Measurements from ENCODE around the gene PUSL1.
A peak's percentile ranks its signal among the peaks of the same experiment; 100 is the strongest.

Gene PUSL1

DNA sequence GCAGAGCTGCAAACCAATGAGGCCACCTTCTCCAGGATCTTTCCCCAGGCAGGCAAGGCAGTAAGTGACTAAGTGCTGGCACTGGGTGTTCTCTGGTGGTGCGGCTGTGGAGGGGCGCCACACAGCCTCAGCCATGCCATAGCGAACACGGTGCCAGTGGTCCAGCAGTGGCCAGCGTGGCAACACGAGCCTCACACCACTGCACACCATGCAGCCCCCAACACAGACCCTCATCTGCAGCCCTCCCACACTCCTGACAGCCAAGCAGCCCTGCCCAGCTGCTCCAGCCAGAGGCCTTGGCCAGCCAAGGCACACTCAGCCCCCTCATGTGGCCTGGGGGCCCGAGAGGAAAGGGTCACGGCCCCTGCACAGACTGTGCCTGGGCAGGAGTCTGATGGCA, 13.1 kb downstream of the PUSL1 start:
- DNase-seq (ENCODE audit: extremely low read depth in 1 of 2, low read depth in 1 of 2): no peak

DNA sequence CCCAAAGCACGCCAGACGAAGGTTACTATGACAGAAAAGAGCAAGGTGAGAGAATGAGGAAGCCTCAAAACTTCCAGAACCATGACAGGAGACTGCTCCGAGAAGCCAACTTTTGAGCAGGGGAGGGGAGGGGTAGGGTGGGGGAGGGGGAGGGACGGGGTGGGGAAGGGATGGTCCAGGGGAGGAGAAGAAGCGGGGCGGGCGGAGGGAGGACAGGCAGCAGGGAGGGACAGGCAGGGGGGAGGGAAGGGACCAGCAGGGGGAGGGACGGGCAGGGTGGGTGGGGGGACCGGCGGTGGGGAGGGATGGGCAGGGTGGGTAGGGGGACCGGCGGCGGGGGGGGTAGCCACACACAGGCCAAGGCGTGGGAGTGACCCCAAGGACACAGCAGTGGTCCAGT, 14.0 kb downstream of the PUSL1 start:
- no peak for DNase-seq (ENCODE audit: extremely low read depth in 1 of 2, low read depth in 1 of 2)

DNA sequence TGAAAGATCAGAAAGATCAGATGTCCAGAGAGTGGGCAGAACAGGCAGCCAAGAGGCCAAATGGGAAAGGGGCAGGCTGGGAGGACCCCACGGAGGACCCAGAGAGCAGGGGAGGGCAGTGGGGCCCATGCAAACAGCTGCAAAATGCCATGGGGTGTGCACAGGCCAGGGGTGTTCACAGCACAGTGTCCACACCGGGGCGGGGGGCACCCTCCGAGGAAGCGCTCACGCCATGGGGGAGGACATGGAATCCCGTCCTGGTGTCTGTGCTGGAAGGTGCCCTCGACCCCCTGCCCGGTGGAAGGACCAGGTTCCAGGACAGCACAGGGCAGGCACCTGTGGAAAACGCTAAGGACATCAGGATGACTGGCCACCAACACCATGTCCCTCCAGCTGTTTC, 14.6 kb downstream of the PUSL1 start:
- DNase-seq (ENCODE audit: extremely low read depth in 1 of 2, low read depth in 1 of 2): no peak

DNA sequence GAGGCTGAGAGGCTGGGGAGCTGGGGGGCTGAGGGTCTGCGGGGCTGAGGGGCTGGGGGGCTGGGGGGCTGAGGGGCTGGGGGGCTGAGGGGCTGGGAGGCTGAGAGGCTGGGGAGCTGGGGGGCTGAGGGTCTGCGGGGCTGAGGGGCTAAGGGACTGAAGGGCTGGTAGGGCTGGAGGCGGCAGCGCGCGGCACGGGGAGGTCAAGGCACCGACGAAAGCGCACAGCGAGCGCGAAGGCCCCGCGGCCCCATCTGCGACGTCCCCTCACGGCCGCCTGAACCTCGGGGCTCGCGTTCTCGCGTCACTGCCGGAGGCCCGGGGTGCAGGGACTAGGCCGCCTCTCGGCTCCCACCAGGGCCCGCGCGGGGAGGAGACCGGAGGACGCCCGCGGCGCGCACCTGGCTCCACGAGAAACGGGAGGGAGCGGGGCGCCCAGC, 15.7 kb downstream of the PUSL1 start:
- no peak for DNase-seq (ENCODE audit: extremely low read depth in 1 of 2, low read depth in 1 of 2)

DNA sequence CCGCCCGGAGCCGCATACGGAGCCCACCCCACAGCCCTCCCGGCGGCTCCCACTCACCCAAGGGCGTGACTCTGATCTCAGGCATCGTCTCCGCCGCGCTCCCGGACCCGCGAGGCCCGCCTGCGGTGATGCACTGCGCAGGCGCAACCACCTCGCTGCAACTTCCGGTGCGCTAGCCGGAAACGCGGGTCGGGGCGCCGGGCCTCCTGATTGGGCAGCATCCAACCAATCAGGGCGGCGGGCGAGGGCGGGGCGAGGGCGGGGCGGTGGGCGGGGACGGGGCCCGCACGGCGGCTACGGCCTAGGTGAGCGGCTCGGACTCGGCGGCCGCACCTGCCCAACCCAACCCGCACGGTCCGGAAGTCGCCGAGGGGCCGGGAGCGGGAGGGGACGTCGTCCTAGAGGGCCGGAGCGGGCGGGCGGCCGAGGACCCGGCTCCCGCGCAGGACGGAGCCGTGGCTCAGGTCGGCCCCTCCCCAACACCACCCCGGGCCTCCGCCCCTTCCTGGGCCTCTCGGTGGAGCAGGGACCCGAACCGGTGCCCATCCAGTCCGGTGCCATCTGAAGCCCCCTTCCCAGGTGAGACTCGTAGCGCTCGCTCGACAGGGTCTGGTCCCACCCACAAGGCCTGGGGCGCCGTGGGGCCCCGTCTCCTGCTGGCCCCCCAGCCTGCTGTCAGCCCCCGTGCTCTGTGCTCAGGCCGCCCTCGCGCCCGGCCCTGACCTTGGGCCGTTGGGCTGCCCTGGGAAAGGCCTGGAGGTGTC, 16.3 kb downstream of the PUSL1 start, which contains the start of the genes CPTP and INTS11:
Gene CPTP (plus strand): TSS at position 279 of the 764 bp plus-strand sequence. CDS start 2,109 bp downstream, outside the sequence.
Gene INTS11 (minus strand): TSS at position 137 of the 764 bp plus-strand sequence. CDS start 52 bp downstream, at position 85.
- DNase-seq (ENCODE audit: extremely low read depth in 1 of 2, low read depth in 1 of 2): peak; percentile 89 to 96

DNA sequence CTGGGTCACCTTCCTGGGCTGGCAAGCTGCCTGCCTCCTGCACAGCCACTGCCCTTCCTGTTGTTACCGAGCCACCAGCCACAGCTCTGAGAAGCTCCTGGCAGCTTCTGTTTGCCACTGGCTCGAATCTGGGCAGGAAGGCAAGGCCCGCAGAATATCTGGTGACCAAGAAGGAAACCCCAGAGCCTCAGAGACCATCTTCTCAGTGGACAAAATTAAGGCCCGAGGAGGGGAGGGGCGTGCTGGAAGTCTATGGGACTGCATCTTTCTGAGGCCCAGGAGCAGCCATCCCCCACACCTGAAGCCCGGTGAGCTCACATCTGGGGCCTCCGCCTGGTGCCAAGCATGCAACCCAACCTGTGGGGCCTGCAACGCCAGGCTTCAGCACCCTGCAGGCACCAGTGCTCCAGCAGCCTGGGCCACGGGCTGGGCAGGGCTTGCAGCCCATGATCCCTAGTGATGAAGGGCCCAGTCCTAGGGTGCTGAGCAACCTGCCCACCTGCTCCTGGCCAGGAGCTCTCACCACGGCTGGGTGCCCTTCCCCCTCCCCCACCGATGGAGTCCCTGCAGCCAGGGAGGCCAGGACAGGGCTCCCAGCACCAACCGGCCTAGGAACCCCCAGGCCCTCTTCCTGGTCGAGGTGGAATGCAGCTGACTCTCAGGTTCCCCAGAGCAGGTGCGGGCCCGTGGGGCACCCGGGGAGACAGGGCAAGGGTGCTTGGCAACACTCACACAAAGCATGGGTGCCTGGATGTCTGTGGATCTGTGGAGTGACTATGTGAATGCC, 17.1 kb downstream of the PUSL1 start:
- no peak for DNase-seq (ENCODE audit: extremely low read depth in 1 of 2, low read depth in 1 of 2)

DNA sequence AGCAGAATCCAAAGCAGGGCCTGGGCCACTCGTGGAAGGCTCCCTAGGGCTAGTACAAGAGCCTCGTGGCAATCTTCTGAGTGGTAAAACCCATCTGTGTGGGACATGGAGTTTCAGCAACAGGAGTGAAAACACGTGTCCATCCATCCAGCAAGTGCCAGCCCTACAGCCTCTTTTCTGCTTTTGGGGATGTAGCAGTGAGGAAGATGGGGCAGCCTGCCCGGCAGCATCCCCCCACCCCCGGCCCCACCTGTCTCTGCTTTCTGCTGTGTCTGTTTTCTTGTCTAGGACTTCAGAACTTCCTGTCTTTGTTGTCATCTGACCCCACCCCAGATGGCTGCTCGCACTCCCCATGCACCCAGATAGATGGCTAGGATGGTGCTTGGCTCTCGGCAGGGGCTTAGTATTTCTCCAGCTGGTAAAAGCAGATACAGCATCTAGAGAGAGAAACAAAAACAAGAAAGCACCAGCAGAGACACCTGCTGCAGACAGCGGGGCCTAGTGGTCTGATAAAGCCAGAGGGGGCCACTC, 17.7 kb downstream of the PUSL1 start:
- no peak for DNase-seq (ENCODE audit: extremely low read depth in 1 of 2, low read depth in 1 of 2)

DNA sequence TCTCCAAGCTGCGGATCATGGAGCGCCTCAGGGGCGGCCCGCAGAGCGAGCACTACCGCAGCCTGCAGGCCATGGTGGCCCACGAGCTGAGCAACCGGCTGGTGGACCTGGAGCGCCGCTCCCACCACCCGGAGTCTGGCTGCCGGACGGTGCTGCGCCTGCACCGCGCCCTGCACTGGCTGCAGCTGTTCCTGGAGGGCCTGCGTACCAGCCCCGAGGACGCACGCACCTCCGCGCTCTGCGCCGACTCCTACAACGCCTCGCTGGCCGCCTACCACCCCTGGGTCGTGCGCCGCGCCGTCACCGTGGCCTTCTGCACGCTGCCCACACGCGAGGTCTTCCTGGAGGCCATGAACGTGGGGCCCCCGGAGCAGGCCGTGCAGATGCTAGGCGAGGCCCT, 18.9 kb downstream of the PUSL1 start:
- DNase-seq (ENCODE audit: extremely low read depth in 1 of 2, low read depth in 1 of 2): no peak

DNA sequence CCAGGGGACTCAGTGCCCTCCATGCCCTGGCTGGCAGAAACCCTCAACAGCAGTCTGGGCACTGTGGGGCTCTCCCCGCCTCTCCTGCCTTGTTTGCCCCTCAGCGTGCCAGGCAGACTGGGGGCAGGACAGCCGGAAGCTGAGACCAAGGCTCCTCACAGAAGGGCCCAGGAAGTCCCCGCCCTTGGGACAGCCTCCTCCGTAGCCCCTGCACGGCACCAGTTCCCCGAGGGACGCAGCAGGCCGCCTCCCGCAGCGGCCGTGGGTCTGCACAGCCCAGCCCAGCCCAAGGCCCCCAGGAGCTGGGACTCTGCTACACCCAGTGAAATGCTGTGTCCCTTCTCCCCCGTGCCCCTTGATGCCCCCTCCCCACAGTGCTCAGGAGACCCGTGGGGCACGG, 19.9 kb downstream of the PUSL1 start:
- no peak for DNase-seq (ENCODE audit: extremely low read depth in 1 of 2, low read depth in 1 of 2)

DNA sequence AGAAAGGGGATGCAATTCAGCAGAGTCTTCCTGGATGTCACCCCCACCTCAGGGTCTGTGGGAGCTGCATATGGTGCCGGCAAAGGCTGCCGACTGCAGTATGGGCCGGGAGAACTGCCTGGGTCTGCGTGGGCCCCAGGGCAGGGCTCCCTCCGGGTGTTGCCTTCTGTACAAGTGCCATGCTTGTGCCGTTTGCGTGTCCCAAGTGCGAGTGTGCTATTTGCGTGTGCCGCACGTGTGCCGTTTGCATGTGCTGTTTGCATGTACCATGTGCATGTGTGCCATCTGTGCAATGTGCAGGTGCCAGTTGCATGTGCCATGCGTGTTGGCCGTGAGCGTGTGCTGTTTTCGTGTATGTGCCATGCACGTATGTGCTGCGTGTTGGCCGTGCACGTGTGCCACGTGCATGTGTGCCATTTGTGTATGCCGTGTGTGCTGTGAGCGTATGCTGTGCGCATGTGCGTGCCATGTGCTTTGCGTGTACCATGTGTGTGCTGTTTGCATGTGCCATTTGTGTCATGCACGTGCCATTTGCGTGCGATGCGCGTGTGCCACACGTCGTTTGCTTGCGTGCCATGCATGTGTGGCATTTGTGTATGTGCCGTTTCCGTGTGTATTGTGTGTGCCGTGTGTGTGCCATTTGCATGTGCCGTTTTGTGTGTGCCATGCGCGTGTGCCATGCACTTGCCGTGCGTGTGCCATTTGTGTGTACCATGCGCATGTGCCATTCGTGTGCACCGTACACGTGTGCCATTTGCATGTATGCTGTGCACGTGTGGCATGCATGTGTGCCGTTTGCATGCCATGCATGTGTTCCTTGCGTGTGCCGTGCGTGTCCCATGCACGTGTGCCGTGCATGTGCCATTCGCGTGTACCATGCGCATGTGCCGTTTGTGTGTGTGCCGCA, 21.2 kb downstream of the PUSL1 start:
- DNase-seq (ENCODE audit: extremely low read depth in 1 of 2, low read depth in 1 of 2): no peak

DNA sequence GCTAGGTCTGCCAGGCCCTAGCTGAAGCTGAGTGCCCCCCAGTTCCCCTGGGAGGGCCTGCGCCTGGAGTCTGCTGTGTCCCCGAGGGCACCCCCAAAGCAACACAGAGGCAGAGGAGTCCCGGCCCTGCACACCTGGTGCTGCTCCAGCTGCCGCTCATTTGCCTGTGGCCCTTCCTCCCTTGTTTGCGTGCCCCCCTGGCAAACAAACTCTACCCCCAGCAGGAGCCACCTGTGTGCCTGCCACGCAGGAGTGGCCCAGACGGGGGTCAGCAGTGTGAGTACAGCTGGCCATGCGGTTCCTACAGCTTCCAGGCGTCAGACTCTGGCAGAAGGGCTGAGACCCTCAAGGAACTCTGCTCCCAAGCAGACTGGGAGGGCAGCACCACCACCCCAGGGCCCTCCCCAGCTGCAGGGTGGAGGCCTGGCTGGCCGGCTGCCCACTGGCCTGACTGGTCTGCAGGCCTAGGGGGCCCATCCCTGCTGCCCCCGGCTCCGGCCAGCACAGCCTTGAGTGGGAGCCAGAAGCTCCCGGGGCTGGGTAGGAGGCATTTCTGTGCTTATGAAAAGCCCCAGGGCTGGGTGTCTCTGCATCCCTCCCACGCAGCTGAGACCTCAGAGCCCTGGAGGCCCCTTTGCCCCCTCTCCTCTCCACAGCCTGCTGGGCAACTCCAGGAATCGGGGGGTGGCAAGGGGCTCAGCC, 22.1 kb downstream of the PUSL1 start:
- DNase-seq (ENCODE audit: extremely low read depth in 1 of 2, low read depth in 1 of 2): no peak

DNA sequence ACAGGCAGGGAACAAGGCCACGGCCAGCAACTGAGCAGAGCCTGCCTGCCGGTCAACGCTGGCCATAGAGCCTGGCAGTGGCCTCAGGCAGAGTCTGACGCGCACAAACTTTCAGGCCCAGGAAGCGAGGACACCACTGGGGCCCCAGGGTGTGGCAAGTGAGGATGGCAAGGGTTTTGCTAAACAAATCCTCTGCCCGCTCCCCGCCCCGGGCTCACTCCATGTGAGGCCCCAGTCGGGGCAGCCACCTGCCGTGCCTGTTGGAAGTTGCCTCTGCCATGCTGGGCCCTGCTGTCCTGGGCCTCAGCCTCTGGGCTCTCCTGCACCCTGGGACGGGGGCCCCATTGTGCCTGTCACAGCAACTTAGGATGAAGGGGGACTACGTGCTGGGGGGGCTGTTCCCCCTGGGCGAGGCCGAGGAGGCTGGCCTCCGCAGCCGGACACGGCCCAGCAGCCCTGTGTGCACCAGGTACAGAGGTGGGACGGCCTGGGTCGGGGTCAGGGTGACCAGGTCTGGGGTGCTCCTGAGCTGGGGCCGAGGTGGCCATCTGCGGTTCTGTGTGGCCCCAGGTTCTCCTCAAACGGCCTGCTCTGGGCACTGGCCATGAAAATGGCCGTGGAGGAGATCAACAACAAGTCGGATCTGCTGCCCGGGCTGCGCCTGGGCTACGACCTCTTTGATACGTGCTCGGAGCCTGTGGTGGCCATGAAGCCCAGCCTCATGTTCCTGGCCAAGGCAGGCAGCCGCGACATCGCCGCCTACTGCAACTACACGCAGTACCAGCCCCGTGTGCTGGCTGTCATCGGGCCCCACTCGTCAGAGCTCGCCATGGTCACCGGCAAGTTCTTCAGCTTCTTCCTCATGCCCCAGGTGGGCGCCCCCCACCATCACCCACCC, 22.9 kb downstream of the PUSL1 start, which contains the start of gene TAS1R3:
Gene TAS1R3 (plus strand): TSS at position 213 of the 898 bp plus-strand sequence. CDS start 66 bp downstream, at position 279.
- no peak for DNase-seq (ENCODE audit: extremely low read depth in 1 of 2, low read depth in 1 of 2)

DNA sequence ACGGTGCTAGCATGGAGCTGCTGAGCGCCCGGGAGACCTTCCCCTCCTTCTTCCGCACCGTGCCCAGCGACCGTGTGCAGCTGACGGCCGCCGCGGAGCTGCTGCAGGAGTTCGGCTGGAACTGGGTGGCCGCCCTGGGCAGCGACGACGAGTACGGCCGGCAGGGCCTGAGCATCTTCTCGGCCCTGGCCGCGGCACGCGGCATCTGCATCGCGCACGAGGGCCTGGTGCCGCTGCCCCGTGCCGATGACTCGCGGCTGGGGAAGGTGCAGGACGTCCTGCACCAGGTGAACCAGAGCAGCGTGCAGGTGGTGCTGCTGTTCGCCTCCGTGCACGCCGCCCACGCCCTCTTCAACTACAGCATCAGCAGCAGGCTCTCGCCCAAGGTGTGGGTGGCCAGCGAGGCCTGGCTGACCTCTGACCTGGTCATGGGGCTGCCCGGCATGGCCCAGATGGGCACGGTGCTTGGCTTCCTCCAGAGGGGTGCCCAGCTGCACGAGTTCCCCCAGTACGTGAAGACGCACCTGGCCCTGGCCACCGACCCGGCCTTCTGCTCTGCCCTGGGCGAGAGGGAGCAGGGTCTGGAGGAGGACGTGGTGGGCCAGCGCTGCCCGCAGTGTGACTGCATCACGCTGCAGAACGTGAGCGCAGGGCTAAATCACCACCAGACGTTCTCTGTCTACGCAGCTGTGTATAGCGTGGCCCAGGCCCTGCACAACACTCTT, 23.8 kb downstream of the PUSL1 start:
- DNase-seq (ENCODE audit: extremely low read depth in 1 of 2, low read depth in 1 of 2): no peak

DNA sequence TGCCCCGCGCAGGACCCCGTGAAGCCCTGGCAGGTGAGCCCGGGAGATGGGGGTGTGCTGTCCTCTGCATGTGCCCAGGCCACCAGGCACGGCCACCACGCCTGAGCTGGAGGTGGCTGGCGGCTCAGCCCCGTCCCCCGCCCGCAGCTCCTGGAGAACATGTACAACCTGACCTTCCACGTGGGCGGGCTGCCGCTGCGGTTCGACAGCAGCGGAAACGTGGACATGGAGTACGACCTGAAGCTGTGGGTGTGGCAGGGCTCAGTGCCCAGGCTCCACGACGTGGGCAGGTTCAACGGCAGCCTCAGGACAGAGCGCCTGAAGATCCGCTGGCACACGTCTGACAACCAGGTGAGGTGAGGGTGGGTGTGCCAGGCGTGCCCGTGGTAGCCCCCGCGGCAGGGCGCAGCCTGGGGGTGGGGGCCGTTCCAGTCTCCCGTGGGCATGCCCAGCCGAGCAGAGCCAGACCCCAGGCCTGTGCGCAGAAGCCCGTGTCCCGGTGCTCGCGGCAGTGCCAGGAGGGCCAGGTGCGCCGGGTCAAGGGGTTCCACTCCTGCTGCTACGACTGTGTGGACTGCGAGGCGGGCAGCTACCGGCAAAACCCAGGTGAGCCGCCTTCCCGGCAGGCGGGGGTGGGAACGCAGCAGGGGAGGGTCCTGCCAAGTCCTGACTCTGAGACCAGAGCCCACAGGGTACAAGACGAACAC, 24.5 kb downstream of the PUSL1 start:
- DNase-seq (ENCODE audit: extremely low read depth in 1 of 2, low read depth in 1 of 2): no peak

DNA sequence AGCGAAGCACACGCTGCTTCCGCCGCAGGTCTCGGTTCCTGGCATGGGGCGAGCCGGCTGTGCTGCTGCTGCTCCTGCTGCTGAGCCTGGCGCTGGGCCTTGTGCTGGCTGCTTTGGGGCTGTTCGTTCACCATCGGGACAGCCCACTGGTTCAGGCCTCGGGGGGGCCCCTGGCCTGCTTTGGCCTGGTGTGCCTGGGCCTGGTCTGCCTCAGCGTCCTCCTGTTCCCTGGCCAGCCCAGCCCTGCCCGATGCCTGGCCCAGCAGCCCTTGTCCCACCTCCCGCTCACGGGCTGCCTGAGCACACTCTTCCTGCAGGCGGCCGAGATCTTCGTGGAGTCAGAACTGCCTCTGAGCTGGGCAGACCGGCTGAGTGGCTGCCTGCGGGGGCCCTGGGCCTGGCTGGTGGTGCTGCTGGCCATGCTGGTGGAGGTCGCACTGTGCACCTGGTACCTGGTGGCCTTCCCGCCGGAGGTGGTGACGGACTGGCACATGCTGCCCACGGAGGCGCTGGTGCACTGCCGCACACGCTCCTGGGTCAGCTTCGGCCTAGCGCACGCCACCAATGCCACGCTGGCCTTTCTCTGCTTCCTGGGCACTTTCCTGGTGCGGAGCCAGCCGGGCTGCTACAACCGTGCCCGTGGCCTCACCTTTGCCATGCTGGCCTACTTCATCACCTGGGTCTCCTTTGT, 25.3 kb downstream of the PUSL1 start:
- DNase-seq (ENCODE audit: extremely low read depth in 1 of 2, low read depth in 1 of 2): no peak

DNA sequence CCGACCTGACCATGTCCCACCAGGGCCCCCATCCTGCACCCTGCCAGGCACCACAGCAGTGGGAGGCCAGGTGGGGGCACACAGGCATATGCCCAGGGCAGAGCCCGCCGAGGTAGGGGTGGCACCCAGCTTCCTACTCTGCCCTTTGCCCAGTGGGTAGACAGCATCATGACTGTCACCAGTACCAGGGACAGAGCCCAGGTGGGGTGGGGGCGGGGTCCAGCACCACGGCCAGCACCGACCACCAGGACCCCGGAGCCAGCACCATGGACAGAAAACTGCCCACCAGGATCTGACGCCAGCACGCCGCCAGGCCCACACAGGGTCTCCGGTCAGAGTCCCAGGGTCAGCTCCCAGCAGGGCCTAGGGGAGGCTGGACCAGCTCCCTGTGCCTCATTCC, 26.4 kb downstream of the PUSL1 start:
- no peak for DNase-seq (ENCODE audit: extremely low read depth in 1 of 2, low read depth in 1 of 2)

DNA sequence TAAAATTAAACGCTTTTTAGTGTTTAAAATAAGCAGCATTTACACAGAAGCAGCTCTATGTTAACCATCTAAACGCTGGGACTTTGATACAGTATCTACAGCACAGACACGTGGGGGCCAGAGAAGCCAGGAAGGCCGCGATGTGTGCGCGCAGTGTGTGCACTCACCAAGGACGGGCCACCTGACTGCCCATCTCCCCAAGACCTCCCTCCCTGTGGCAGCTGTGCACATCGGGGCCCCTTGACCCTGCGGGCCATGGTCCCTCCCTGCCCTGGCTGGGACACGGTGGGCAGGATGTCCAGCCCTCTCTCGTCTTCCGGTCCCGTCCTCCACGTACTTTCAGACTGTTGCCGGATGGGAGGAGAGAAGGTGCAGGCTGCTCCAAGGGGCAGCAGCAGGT, 26.9 kb downstream of the PUSL1 start:
- no peak for DNase-seq (ENCODE audit: extremely low read depth in 1 of 2, low read depth in 1 of 2)

All from activated CD8-positive, alpha-beta memory T cell treated with anti-CD3 and anti-CD28 coated beads for 1 hour (primary cell).